ES-I3 (cell line): ENCODE data around the gene TBCD.

Source experiments
- H3K36me3 ChIP-seq: 2 replicates; pipeline ENCODE4 v1.6.1; 2013; ENCODE audit warnings: mild to moderate bottlenecking, low read length, control low read depth, moderate library complexity; ENCODE audit not compliant: insufficient read depth
- H3K4me1 ChIP-seq: 2 replicates; pipeline ENCODE4 v1.6.1; 2013; ENCODE audit warnings: mild to moderate bottlenecking, control low read depth, low read length; ENCODE audit not compliant: insufficient read depth
- H3K9ac ChIP-seq: 2 replicates; pipeline ENCODE4 v1.6.1; 2013; ENCODE audit warnings: low read depth, mild to moderate bottlenecking, low read length, moderate library complexity
- H3K9me3 ChIP-seq: 2 replicates; pipeline ENCODE4 v1.6.1; 2013; ENCODE audit warnings: mild to moderate bottlenecking, low read length, moderate library complexity; ENCODE audit not compliant: control insufficient read depth, insufficient read depth

The TBCD gene

GRCh38 chr17:82890926-82891678 is 139.2 kb downstream of the TBCD start:
- H3K9me3 ChIP-seq: no peaks in the 10 kb centered on the region
- no peaks in the 10 kb centered on the region for H3K4me1 ChIP-seq
- peaks cover 18% of the 10 kb centered on the region; the same call in 1 of the 2 replicates for H3K36me3 ChIP-seq
- no peak overlapping the region for H3K9ac ChIP-seq

- Histone ChIP-seq H3K9ac (no peak overlapping the region), H3K4me1 (no peaks in the 10 kb centered on the region), H3K9me3 (no peaks in the 10 kb centered on the region; the same call in 1 of the 2 replicates), H3K36me3 (peaks cover 16% of the 10 kb centered on the region; the same call in 1 of the 2 replicates)
Observed at GRCh38 chr17:82891911-82892310, 140.0 kb downstream of the TBCD start.

GRCh38 chr17:82892899-82893565 is 141.2 kb downstream of the TBCD start:
- Histone ChIP-seq H3K36me3 (peaks cover 8% of the 10 kb centered on the region; the same call in 1 of the 2 replicates), H3K9ac (no peak overlapping the region), H3K4me1 (no peaks in the 10 kb centered on the region), H3K9me3 (peaks cover 2% of the 10 kb centered on the region; the same call in 1 of the 2 replicates)

GRCh38 chr17:82893779-82894178 is 141.9 kb downstream of the TBCD start:
- peaks cover 8% of the 10 kb centered on the region; the same call in 1 of the 2 replicates for H3K36me3 ChIP-seq
- H3K9ac ChIP-seq: no peak overlapping the region
- H3K4me1 ChIP-seq: no peaks in the 10 kb centered on the region
- H3K9me3 ChIP-seq: peaks cover 2% of the 10 kb centered on the region; the same call in 1 of the 2 replicates

GRCh38 chr17:82894389-82894788 is 142.5 kb downstream of the TBCD start:
- Histone ChIP-seq H3K36me3 (peaks cover 8% of the 10 kb centered on the region; the same call in 1 of the 2 replicates), H3K4me1 (no peaks in the 10 kb centered on the region), H3K9me3 (peaks cover 2% of the 10 kb centered on the region; the same call in 1 of the 2 replicates)

GRCh38 chr17:82895087-82895486 is 143.2 kb downstream of the TBCD start:
- H3K4me1 ChIP-seq: no peaks in the 10 kb centered on the region
- peaks cover 2% of the 10 kb centered on the region; the same call in 1 of the 2 replicates for H3K9me3 ChIP-seq
- no peak overlapping the region for H3K9ac ChIP-seq
- H3K36me3 ChIP-seq: peaks cover 8% of the 10 kb centered on the region; the same call in 1 of the 2 replicates

More at GRCh38 chr17:82894389-82894788, 142.5 kb downstream of the TBCD start:
- no peak overlapping the region for H3K9ac ChIP-seq

GRCh38 chr17:82896071-82897000 is 144.5 kb downstream of the TBCD start:
- Histone ChIP-seq H3K9me3 (peaks cover 2% of the 10 kb centered on the region; the same call in 1 of the 2 replicates), H3K4me1 (no peaks in the 10 kb centered on the region), H3K9ac (no peak overlapping the region), H3K36me3 (peaks cover 15% of the 10 kb centered on the region; the same call in 1 of the 2 replicates)

GRCh38 chr17:82897514-82898249 is 145.8 kb downstream of the TBCD start:
- Histone ChIP-seq H3K9ac (no peak overlapping the region), H3K9me3 (peaks cover 2% of the 10 kb centered on the region; the same call in 1 of the 2 replicates), H3K4me1 (no peaks in the 10 kb centered on the region), H3K36me3 (peaks cover 18% of the 10 kb centered on the region; the same call in 1 of the 2 replicates)

GRCh38 chr17:82898976-82899514 is 147.2 kb downstream of the TBCD start:
- Histone ChIP-seq H3K9ac (no peak overlapping the region), H3K9me3 (peaks cover 2% of the 10 kb centered on the region; the same call in 1 of the 2 replicates), H3K4me1 (no peaks in the 10 kb centered on the region), H3K36me3 (peaks cover 21% of the 10 kb centered on the region)

- Histone ChIP-seq H3K9ac (no peak overlapping the region), H3K9me3 (peaks cover 2% of the 10 kb centered on the region; the same call in 1 of the 2 replicates), H3K36me3 (peaks cover 20% of the 10 kb centered on the region)
Observed at GRCh38 chr17:82899941-82900340, 148.1 kb downstream of the TBCD start.

GRCh38 chr17:82900741-82901140 is 148.9 kb downstream of the TBCD start:
- H3K9me3 ChIP-seq: peaks cover 2% of the 10 kb centered on the region; the same call in 1 of the 2 replicates
- no peaks in the 10 kb centered on the region for H3K4me1 ChIP-seq
- no peak overlapping the region for H3K9ac ChIP-seq
- peaks cover 17% of the 10 kb centered on the region for H3K36me3 ChIP-seq

More at GRCh38 chr17:82899941-82900340, 148.1 kb downstream of the TBCD start:
- no peaks in the 10 kb centered on the region for H3K4me1 ChIP-seq

GRCh38 chr17:82901356-82901755 is 149.5 kb downstream of the TBCD start:
- no peak overlapping the region for H3K9ac ChIP-seq
- H3K36me3 ChIP-seq: peaks cover 20% of the 10 kb centered on the region
- no peaks in the 10 kb centered on the region for H3K4me1 ChIP-seq
- H3K9me3 ChIP-seq: peaks cover 2% of the 10 kb centered on the region; the same call in 1 of the 2 replicates

- peaks cover 20% of the 10 kb centered on the region for H3K36me3 ChIP-seq
- no peak overlapping the region for H3K9ac ChIP-seq
Observed at GRCh38 chr17:82901856-82902255, 150.0 kb downstream of the TBCD start.

More at GRCh38 chr17:82901856-82902255, 150.0 kb downstream of the TBCD start:
- Histone ChIP-seq H3K4me1 (no peaks in the 10 kb centered on the region), H3K9me3 (0 out of 2 replicates have a peak, but pooled peaks cover 2% of the 10 kb centered on the region)
